ENCODE measurements around the gene PPFIA2.

The PPFIA2 gene

DNA sequence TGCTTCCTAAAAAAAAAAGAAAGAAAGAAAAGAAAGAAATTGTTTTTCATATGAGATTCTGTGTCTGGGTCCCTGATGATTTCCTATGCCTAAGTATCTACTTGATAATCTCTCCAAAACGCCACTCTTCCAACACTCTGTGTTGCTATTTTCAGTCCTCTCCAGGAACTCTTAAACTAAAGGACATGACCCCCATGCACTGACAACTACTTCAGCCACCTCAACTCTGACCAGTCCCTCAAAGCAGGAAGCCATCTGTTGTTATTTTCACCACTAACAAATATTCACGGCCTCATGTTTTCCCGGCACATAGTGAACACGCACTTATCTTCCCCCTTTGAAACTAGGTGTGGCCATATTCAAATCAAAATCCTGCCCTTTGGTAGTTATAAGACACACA is 259.3 kb downstream of the PPFIA2 start:
- H3K4me1 ChIP-seq (ENCODE audit: low read depth, poor library complexity, severe bottlenecking) = no peaks in the 10 kb centered on the region
- H3K4me3 ChIP-seq (IDR thresholded peaks at IDR 0.05; ENCODE audit: insufficient read depth, low read depth, low read length) = no peak overlapping the region
- no peak overlapping the region for H2AFZ ChIP-seq (ENCODE audit: low read depth)
- TF ChIP-seq, protein P1, sequence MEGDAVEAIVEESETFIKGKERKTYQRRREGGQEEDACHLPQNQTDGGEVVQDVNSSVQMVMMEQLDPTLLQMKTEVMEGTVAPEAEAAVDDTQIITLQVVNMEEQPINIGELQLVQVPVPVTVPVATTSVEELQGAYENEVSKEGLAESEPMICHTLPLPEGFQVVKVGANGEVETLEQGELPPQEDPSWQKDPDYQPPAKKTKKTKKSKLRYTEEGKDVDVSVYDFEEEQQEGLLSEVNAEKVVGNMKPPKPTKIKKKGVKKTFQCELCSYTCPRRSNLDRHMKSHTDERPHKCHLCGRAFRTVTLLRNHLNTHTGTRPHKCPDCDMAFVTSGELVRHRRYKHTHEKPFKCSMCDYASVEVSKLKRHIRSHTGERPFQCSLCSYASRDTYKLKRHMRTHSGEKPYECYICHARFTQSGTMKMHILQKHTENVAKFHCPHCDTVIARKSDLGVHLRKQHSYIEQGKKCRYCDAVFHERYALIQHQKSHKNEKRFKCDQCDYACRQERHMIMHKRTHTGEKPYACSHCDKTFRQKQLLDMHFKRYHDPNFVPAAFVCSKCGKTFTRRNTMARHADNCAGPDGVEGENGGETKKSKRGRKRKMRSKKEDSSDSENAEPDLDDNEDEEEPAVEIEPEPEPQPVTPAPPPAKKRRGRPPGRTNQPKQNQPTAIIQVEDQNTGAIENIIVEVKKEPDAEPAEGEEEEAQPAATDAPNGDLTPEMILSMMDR (conservative IDR thresholded peaks at IDR 0.05; ENCODE audit: low read depth, low read length) = no peak
- no peaks in the 10 kb centered on the region for H4K20me1 ChIP-seq (ENCODE audit: insufficient read depth)
- H3K27ac ChIP-seq = no peak overlapping the region
- H3K36me3 ChIP-seq (ENCODE audit: insufficient read depth) = no peaks in the 10 kb centered on the region
- no peaks in the 10 kb centered on the region for H3K79me2 ChIP-seq (ENCODE audit: insufficient read depth, low read depth)
- H3K9ac ChIP-seq = no peak overlapping the region
- no peak overlapping the region for H3K4me2 ChIP-seq
- no peaks in the 10 kb centered on the region for H3K27me3 ChIP-seq (ENCODE audit: insufficient read depth, low read depth)

DNA sequence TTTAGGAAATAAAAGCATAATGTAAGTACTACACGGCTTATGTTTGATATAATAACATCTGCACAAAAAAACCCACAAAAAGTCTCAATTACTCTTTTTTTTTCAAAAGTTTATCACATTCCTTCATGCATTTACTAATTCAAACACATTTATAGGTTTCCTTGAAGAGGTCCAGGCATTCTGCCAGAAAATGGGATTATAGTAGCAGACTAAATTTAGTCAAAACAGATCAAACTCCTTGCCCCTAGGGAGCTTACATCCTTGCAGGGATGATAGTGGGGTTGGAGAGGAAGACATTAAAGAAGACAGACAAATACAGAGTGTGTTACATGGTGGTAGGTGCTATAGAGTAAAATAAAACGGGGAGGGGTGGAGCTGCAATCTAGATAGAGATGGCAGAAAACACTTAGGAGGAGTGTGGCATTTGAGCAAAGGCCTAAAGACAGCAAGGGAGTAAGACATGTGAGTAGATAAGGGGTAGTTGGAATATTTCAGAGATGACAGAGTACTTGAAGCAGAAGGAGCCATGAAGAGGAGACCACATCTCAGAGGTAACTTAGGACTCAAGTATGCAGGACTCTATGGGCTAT is 266.9 kb downstream of the PPFIA2 start:
- Histone ChIP-seq H3K36me3 (ENCODE audit: insufficient read depth) (no peaks in the 10 kb centered on the region), H2AFZ (ENCODE audit: low read depth) (no peak overlapping the region), H4K20me1 (ENCODE audit: insufficient read depth) (no peaks in the 10 kb centered on the region), H3K79me2 (ENCODE audit: insufficient read depth, low read depth) (no peaks in the 10 kb centered on the region), H3K4me2 (no peak overlapping the region), H3K9ac (no peak overlapping the region), H3K27me3 (ENCODE audit: insufficient read depth, low read depth) (no peaks in the 10 kb centered on the region), H3K4me1 (ENCODE audit: low read depth, poor library complexity, severe bottlenecking) (no peaks in the 10 kb centered on the region), H3K4me3 (IDR thresholded peaks at IDR 0.05; ENCODE audit: insufficient read depth, low read depth, low read length) (no peak overlapping the region), H3K27ac (no peak overlapping the region)
- TF ChIP-seq, protein P1 (conservative IDR thresholded peaks at IDR 0.05; ENCODE audit: low read depth, low read length) = no peak

DNA sequence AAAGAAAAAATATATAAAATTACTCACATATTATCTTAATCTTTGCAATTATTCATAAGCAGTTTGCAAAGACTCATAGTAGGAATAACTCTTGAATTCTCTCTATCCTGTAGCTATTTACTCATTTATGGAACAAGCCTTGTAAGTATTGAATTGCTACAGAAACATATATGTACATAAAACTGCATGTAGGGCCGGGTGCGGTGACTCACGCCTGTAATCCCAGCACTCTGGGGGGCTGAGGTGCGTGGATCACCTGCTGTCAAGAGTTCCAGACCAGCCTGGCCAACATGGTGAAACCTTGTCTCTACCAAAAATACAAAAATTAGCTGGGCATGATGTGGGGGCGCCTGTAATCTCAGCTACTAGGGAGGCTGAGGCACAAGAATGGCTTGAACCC is 286.2 kb downstream of the PPFIA2 start:
- H3K79me2 ChIP-seq (ENCODE audit: insufficient read depth, low read depth) = no peaks in the 10 kb centered on the region
- no peaks in the 10 kb centered on the region for H3K27me3 ChIP-seq (ENCODE audit: insufficient read depth, low read depth)
- no peaks in the 10 kb centered on the region for H4K20me1 ChIP-seq (ENCODE audit: insufficient read depth)
- H3K4me2 ChIP-seq = no peak overlapping the region
- no peak overlapping the region for H2AFZ ChIP-seq (ENCODE audit: low read depth)
- TF ChIP-seq, protein P1 (conservative IDR thresholded peaks at IDR 0.05; ENCODE audit: low read depth, low read length) = no peak
- no peak overlapping the region for H3K4me3 ChIP-seq (IDR thresholded peaks at IDR 0.05; ENCODE audit: insufficient read depth, low read depth, low read length)
- H3K36me3 ChIP-seq (ENCODE audit: insufficient read depth) = no peaks in the 10 kb centered on the region
- no peaks in the 10 kb centered on the region for H3K4me1 ChIP-seq (ENCODE audit: low read depth, poor library complexity, severe bottlenecking)
- H3K27ac ChIP-seq = no peak overlapping the region
- H3K9ac ChIP-seq = no peak overlapping the region

DNA sequence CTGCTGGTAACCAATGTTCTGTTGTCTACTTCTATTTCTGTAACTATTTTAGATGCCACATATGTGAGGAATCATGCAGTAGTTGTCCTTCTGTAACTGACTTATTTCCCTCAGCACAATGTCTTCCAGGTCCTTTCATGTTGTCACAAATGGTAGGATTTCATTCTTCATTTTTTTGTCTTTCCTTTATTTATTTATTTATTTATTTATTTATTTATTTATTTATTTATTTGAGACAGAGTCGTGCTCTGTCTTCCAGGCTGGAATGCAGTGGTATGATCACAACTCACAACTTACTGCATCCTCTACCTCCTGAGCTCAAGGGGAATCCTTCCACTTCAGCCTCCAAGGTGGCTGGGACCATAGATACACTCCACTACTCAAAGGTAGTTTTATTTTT is 288.2 kb downstream of the PPFIA2 start:
- no peak overlapping the region for H3K4me2 ChIP-seq
- no peak overlapping the region for H2AFZ ChIP-seq (ENCODE audit: low read depth)
- H4K20me1 ChIP-seq (ENCODE audit: insufficient read depth) = no peaks in the 10 kb centered on the region
- no peaks in the 10 kb centered on the region for H3K36me3 ChIP-seq (ENCODE audit: insufficient read depth)
- TF ChIP-seq, protein P1 (conservative IDR thresholded peaks at IDR 0.05; ENCODE audit: low read depth, low read length) = no peak
- H3K79me2 ChIP-seq (ENCODE audit: insufficient read depth, low read depth) = no peaks in the 10 kb centered on the region
- H3K27ac ChIP-seq = no peak overlapping the region
- no peak overlapping the region for H3K4me3 ChIP-seq (IDR thresholded peaks at IDR 0.05; ENCODE audit: insufficient read depth, low read depth, low read length)
- H3K27me3 ChIP-seq (ENCODE audit: insufficient read depth, low read depth) = no peaks in the 10 kb centered on the region
- no peaks in the 10 kb centered on the region for H3K4me1 ChIP-seq (ENCODE audit: low read depth, poor library complexity, severe bottlenecking)
- no peak overlapping the region for H3K9ac ChIP-seq
